SHP77 treated with DMSO at 0.1 percent for 48 hours (cell line): ENCODE data around the gene ADAM23.
"Not testable (repeated sequence)": the region's sequence is repeated elsewhere in the genome, so short reads cannot be mapped to it uniquely, and the experiment has no call there.

ENCODE experiments used
- DNase-seq: peaks from one replicate; lab custom pipeline; 2025; lab: John Stamatoyannopoulos, UW

Gene ADAM23

DNA sequence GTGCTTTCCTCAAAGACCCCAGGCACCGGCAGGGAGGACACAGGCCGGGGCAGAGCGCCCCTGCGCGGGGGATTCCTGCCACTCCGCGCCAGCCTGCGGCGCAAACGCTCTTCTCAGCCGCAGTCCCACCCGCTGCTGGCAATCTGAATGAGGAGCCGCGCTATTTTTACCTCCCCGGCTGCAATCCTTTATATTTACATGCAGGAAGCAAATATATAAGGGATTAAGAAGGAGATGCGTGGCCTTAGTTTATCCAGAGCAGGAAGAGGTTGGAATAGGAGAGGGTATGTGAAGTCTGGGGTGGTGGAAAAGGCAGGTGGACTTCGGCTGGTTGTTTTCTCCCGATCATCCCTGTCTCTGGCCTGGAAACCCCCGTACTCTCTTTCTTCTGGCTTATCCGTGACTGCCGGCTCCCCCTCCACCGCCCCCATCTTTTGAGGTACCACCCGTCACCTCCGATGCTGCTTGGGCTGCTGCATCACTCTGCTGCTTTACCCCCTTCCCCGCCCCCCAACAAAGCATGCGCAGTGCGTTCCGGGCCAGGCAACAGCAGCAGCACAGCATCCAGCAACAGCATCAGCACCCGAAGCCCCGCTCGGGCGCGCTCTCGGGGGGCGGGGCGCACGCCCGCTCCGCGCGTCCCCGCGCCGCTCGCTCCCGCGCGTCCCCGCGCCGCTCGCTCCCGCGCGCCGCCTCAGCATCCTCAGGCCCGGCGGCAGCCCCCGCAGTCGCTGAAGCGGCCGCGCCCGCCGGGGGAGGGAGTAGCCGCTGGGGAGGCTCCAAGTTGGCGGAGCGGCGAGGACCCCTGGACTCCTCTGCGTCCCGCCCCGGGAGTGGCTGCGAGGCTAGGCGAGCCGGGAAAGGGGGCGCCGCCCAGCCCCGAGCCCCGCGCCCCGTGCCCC lies at the start of gene ADAM23:
Gene ADAM23 (plus strand): TSS at position 700 of the 902 bp plus-strand sequence. CDS start 335 bp downstream, outside the sequence.
- DNase-seq = no peak

DNA sequence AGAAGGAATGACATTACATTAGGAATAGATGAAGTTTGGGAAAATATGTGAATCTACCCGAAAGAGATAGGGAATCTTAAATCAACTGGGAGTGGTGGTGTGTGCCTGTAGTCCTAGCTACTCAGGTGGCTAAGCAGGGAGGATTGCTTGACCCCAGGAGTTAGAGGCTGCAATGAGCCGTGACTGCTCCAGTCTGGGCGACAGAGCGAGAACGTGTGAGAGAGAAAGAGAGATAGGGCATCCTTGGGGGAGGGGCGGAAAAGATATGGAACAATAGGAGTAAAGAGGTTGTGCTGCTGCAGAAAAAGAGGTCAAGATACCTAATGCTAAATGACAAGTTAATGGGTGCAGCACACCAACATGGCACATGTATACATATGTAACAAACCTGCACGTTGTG lies 47.1 kb upstream of the ADAM23 start:
- DNase-seq = no peak

- not testable (repeated sequence) for DNase-seq
These were observed 40.3 kb upstream of the ADAM23 start for GRCh38 chr2:206402956-206403569.

DNA sequence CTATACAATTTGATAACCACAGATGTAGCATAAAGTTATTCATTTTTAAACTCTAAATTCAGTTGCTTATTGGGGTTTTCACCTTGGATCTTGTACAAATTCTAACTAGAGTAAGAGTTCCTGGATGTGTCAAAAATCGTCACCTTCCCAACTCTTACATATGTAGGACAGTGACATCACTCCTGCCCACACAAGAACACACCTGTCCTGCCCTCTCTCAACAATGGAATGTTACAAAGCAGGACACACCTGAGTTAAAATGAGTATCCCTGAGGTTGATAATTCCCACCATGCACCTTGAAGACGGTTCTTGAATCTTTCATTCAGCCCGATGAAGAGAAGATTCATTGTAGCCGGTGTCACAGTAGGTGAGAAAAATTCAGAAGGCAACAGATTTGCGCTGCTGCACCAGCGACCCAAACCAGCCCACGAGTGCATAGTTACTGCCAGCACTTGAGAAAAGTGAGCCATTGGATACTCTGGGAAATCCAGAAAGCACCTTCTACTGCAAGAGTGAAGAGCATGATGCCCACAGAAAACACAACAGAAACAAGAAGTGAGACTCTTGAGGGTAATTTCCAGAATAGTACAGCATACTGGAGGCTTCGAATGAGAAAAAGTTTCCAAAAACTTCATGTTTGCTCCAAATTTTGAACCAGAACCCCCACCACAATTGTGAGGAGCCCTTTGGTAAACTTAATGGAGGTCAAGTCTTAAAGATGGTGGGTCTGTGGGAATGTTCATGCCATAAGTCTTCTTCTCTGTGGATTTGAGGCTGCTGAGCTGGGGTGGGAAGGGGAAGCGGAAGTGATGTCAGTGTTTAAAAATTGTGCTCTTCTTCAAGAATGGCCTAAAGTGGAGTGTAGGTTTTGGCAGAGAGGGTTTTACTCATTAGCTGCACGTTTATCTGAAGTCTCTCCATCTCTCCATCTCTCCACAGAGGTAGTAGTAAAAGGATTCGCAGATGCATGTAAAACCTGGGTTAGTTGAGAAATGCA lies 34.7 kb upstream of the ADAM23 start:
- DNase-seq = no peak

- no peak for DNase-seq
These were observed 32.6 kb upstream of the ADAM23 start for GRCh38 chr2:206410714-206411113.

DNA sequence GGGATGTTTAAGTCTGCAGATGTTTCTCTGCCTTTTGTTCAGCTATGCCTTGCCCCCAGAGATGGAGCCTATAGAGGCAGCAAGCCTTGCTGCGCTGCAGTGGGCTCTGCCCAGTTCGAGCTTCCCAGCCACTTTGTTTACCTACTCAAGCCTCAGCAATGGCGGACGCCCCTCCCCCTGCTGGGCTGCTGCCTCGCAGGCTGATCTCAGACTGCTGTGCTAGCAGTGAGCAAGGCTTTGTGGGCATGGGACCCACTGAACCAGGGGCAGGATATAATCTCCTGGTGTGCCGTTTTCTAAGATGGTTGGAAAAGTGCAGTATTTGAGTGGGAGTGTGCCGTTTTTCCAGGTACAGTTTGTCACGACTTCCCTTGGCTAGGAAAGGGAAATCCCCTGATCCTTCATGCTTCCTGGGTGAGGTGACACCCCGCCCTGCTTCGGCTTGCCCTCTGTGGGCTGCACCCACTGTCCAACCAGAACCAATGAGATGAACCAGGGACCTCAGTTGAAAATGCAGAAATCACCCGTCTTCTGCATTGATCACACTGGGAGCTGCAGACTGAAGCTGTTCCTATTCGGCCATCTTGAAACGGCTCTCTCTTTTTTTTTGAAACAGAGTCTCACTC lies 27.6 kb upstream of the ADAM23 start:
- DNase-seq = no peak

GRCh38 chr2:206418968-206419367 lies 24.4 kb upstream of the ADAM23 start:
- no peak for DNase-seq

DNA sequence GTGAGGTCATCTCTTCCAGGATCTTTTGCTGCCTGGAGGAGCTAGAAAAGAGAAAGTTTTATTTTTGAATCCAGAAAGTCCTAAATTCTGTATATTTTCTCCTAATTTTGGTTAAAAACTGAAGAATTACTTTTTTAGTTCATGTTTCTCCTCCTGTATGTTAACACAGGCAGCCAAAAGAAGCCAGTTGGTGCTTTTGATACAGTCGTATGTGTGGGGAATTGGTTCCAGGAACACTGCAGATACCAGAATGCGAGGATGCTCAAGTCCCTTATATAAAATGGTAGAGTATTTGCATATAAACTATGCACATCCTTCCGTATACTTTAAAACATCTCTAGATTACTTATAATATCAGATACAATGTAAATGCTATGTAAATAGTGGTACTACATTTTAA lies 22.6 kb upstream of the ADAM23 start:
- DNase-seq = no peak

DNA sequence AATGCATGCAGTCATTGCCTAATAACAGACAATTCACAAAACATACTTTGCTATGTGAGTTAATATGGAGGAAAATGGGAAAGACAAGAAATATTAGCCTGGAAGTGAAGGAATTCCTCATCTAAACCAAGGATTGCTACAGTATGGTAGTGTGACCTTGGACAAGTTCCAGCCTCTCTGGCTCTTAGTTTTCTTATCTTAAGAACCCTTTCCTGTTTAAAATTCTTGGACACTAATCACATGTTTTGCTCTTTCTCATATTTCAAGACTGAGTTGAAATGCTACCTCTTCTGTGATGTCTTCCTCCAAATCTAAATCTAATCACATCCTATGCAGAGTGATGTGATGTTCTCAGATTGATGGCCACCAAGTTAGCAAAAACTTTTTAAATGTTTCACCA lies 20.8 kb upstream of the ADAM23 start:
- DNase-seq = no peak

DNA sequence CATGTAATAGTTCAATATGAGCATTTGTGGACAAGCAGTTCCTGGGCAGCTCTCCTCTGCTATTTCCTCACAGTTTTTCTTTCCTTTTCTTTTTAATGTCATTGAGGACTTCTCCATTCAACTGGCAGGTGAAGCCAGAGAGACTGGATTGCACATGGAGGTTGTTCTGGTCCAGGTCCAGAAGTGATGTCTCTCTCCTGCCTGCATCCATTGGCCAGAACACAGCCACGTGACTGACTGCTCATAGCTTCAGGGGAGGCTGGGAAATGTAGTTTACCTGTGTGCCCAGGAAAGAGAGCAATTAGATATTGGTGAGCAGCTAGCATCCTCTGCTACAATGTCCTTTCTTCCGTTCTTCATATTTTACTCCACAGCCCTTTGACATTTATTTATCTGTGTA lies 20.2 kb upstream of the ADAM23 start:
- DNase-seq = no peak

- DNase-seq = no peak
These were observed 19.2 kb upstream of the ADAM23 start for GRCh38 chr2:206424134-206424533.

DNA sequence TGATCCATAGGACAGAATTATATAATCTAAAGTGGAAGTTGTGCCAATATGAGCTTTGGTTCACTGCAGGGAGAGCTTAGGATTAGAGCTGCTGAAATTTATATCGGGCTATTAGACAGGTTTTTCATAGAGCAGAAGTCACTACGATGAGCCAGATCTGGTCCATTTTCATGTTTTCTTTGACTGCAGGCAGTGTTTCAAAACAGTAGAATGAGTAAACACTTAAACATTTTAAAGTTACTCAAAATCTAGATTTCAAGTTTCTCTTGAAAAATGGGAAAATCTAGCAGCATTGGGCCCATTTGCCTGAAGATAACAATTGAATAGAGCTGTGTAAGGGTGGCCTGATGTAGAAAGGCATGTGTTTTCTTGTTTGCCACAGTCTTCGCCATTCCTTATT lies 14.5 kb upstream of the ADAM23 start:
- DNase-seq = no peak

GRCh38 chr2:206430452-206430851 lies 12.9 kb upstream of the ADAM23 start:
- DNase-seq = no peak

DNA sequence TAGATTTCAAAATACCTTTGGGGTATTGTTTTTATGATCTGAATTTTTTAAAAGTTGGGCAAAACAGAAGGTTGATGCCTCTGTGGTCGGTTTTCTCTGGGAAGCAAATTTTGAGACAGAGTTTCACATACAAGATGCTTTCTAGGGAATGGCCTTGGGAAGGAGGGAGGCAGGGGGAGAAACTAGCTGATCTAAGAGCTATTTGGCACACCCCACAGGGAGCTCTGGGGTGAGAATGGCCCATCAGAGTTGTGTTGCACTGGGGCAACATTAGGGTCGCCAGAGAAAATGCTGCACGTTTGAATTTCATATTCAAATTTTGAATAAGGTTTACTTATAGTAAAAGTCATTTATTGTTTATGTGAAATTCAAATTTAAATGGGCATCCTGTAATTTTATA lies 11.9 kb upstream of the ADAM23 start:
- DNase-seq = no peak

- DNase-seq = no peak
These were observed 10.9 kb upstream of the ADAM23 start for GRCh38 chr2:206432193-206433082.

- DNase-seq = no peak
These were observed 10.1 kb upstream of the ADAM23 start for GRCh38 chr2:206433190-206433589.

DNA sequence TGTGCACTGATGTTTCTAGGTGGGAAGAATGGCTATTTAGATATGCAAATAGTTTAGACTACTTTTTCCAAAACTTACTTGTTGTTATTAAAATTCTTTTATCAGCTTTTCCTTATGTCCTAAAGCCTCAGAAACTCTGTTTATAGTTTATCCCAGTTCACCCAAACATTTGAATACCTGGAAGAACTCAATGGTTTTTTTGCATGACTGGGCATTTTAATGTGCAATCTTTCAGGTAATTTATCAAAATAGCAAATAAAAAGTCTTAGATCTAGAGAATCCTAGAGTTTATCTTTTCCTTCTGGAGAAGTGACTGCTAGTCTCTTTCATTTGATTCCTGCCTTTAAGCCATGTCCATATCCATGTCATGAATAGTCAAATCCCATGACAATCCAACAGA lies 9.6 kb upstream of the ADAM23 start:
- DNase-seq = no peak

DNA sequence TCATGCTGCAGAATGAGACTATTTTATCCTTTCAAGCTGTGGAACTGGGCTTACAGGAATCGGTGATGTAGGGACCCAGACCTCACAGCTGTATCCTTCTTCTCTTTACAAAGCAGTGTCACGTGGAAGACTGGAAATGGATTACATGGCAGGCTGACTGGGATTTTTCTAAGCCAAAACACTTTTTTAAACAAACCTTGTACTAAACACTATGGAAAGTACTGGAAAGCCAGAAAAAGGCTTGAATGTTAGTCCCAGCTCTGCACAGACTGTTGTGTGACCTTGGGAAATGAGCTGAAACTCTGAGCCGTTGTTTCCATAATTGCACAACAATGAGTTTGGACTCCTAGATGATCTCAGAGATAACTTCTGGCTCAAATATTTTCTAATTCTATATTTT lies 7.6 kb upstream of the ADAM23 start:
- no peak for DNase-seq

DNA sequence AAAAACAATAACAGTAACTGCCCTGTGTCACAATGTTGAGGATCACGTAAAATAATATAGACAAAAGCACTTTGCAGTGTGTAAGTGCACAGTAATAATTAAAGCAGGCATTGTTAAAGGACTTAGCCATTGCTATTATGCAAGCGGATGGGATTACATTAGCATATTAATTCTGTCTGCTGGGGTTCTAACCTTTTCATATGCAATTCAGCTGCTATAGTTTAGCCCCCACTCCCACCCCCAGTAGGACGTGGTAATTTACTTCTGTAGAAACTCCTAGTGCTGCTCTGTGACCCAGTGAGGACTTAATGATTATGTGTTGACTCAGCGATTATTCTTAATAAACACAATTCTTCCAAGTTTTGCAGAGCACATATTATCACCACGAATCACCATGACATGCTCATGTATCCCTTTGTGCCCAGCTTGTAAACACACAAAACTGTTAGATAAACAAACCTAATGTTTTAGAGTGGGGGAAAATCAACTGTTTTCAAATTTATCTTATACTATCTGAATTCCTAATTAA lies 5.1 kb upstream of the ADAM23 start:
- no peak for DNase-seq

DNA sequence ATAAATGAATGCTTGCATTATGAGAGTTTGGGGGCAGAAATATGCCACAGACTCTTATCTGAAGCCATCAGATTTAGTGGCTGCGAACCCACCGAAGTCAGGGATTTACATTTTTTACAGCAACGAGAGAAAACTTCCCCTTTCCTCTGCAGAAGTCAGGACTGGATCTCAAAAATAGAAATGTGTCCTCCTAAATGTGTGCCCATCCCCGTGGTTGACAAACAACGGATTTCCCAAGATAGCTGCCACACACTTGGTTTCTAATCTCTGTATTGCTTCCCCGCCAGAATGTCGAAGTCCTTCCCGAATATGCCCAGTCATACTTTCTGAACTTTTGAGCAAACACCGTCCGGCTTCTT lies 879 bp upstream of the ADAM23 start:
- DNase-seq = no peak
